NCI-H1694 (cell line): ENCODE data around the gene MYL12A.
"Not testable (repeated sequence)": the region's sequence is repeated elsewhere in the genome, so short reads cannot be mapped to it uniquely, and the experiment has no call there.

Experiments
- DNase-seq: peaks from one replicate; lab custom pipeline; 2025; lab: John Stamatoyannopoulos, UW

The MYL12A gene

DNA sequence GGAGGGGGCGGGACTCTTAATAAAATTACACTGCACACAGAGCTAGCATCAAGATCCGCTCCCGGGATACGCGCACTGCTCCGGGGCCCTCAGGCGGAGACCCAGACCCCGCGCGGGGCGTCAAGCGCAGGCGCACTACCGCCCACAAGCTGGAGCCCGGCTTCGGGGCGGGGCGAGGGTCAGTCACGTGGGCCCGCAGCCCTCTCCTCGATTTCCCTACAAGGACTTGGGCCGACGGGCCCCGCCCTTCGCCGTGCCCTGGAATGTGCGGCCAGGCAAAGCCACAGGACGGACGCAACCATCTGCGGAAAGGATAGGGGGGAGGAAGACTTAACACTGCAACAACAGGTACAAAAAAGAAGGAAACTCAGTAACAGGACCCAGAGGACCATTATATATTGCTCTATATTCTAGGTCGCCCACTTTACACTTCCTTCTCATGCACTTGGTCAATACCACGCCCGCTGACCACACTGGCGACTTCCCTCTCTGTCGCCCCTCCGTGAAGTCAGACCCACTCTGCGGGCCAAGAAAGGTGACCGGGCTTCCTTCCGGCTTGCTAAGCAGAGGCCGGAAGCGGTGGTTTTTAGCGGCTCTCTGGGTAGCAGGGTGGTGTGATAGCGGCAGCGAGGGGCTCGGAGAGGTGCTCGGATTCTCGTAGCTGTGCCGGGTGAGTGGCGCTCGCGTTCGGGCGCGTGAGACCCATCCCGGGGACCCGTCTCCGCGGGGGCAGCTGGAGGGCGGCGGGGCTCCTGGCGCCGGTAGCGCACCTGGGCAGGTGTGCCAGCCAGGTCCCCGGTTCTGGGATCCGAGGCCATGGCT lies at the start of gene MYL12A:
MYL12A (plus strand) TSS at position 562 of the 822 bp plus-strand sequence. CDS start 5,447 bp downstream, outside the sequence.
- peak; percentile 83 for DNase-seq

DNA sequence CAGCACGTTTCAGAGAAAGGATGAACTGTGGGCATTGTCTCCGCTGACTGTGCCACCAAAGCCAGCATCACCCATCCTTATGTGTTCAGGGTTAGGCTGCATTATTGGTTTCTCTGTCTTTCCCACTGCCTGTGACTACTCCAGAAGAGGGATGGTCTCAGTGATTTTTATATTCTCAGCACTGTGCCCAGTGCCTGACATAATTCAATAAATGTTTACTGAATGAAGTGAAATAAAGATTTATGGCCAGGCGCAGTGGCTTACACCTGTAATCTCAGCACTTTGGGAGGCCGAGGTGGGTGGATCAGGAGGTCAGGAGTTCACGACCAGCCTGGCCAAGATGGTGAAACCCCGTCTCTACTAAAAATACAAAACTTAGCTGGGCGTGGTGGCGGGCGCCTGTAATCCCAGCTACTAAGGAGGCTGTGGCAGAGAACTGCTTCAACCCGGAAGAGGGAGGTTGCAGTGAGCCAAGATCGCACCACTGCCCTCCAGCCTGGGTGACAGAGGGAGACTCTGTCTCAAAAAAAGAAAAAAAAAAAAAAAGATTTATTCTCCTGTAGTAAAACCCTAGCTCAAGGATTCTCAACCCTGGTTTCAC lies 49.2 kb upstream of the MYL12A start:
- DNase-seq = not testable (repeated sequence)

DNA sequence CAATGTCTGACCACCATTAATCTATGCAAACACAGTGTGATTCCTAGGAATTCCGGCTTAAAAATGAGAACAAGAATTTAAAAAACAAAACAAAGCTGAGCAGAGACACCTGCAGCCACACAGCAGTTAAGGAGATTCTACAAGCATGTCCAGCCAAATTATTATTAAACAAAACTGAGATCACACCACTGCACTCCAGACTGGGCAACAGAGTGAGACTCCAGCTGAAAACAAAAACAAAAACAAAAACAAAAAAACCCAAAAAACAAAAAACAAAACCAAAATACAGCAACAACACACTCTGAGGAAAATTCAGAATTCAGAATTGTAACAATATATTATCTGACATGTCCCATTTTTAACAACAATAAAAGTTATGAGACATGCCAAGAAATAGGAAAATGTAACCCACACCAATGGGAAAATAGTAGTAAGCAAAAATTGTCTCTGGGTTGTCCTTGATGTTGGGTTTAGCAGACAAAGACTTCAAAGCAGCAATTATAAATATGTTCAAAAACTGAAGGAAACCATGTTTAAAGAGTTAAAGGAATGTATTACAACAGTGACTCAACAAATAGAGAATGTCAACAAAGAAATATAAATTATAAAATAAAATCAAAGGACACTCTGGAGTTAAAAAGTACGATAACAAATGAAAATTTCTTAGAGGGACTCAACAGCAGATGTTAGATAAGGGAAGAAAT lies 47.5 kb upstream of the MYL12A start:
- DNase-seq = no peak

DNA sequence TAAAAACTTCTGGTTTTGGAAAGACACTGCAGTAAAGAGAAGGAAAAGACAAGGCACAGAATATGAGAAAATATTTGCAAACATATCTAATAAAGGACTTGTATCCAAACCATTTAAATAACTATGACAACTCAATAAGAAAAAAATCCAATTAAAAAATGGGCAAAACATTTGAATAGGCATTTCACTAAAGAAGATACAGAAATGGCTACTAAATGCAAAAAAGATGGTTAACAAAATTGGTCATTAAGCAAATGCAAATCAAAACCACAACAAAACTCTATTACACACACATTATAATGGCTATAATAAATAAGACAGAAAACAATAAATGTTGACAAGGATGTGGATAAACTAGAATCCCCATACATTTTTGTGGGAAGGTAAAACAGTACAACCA lies 42.4 kb upstream of the MYL12A start:
- no peak for DNase-seq

DNA sequence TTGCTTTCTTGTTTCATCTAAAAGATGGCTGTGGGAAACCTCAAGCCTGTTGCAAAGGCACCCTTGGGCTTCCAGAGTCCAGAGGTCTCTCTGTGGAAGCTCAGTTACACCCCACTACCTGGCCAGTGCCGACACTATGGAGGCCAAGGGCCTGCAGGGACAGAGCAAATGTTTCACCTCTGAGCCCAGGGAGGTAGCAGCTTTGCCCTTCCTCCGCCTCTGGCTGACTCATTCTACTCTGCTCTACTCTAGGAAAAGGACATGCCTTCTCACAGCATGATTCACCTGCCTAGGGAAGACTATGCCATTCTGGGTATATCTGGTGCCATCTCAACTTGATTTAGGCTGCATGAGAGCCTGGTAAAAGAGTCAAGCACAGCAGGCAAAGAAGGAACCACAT lies 40.0 kb upstream of the MYL12A start:
- DNase-seq = no peak

DNA sequence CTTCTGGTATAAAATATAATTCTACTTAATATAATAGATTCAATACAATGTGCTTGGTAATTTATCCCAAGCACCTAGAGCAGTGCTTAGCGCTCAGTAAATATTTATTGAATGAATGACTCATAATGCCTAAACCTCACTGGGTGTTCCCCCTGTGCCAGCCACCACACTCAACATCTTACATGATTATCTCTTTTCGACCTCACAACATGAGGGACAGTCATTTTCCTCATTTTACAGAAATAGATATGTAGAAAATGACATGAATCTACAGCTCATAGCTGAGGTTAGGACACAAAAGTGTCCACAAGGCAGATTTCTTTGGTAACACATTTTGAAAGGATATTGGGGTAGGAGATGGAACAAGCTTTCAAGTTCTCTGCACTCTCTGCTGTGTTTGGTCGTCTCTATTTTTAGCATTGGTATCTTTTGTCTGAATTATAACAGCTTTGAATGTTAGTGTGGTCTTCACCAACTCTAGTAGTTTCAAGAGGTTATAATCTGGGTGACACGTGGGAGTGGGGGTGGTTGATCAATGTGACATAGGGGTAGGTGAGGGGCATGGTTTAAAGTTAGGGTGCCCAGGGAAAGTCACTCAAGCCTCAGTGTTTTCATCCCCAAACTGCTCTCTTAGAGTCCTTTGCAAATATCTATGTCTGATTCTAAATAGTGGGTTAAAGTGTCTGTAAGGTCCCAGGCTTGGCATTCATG lies 37.6 kb upstream of the MYL12A start:
- no peak for DNase-seq

DNA sequence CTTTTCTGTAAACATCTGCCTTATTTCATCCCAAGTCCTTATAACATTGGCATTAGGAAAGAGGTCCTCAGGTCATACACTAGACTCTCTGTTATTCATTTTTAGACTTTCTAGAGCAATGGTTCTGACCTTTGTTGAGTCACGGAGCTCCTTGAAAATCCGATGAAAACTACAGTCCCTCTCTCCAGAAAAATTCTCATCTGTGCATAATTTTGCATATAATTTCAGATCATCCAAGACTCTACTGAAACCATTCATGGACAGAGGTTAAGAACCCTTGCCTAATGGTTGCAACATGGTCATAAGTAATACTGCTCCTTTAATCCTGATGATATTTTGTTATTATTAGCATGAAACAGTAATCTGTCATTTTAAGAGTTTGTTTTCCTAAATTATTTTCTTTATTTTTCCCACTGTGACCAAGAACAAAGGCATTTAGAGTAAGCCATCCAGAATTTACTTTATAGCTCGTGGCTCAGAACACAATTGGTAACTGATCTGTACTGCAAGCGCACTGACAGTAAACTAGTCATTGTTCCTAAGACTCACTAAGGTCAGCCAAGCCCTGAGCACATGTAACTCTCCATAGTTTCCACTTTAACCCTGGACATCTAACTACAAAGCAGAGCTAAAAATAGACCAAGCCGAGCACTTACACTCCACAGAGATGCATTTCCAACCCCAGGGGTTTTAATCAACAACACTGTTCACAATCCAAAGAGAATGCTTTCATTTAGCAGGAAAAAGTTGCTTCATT lies 36.2 kb upstream of the MYL12A start:
- no peak for DNase-seq

DNA sequence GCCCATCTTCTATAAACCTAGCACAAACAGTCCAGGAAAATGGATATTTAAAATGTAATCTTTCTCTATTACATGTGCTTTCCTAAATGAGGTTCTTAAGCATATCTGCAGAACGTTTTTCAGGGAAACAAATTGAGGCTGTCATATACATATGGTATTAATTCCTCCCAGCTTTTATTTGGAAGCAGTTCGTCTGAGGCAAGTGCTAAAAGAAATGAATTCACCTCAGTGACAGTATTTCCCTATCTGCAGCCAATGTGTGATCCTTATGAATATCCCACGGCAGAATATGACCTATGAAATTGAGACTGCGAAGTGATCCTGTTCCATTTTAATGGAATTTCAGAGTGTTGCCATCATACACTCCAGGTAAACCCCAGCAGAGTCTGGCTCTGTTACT lies 34.9 kb upstream of the MYL12A start:
- DNase-seq = no peak

DNA sequence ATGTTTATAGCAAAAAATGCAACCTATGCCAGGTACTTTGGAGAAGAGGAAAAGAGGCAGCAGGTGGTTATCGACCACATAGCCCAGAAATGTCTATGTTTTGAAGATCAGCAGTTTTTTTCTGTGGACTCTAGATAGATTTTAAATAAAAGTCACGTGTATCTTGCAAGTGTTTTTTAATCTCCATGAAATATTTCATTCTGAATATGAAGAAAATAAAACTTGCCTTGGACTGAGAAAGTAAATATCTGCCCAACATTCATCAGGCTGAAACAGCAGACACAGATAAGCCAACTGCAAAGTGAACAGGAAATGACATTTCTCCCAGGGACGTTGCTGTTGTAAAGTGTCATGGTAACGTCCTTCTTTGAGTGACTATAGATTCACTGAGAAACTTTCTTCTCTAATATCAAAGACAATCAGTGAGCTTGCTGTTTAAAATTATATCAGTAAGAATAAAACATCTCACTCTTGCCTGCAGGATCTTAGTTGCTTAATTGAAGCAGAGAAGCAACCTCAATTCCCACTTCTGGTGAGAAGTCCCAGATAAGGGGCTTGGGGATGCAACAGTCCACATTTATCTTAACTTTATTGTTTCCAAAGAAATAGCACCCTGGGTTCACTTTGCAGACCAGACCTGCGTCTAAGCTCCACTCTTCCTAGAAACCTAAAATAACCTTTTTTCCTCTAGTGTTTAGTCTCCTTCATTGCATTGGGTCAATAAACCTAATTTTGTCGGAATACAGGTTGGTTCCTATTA lies 34.1 kb upstream of the MYL12A start:
- no peak for DNase-seq

DNA sequence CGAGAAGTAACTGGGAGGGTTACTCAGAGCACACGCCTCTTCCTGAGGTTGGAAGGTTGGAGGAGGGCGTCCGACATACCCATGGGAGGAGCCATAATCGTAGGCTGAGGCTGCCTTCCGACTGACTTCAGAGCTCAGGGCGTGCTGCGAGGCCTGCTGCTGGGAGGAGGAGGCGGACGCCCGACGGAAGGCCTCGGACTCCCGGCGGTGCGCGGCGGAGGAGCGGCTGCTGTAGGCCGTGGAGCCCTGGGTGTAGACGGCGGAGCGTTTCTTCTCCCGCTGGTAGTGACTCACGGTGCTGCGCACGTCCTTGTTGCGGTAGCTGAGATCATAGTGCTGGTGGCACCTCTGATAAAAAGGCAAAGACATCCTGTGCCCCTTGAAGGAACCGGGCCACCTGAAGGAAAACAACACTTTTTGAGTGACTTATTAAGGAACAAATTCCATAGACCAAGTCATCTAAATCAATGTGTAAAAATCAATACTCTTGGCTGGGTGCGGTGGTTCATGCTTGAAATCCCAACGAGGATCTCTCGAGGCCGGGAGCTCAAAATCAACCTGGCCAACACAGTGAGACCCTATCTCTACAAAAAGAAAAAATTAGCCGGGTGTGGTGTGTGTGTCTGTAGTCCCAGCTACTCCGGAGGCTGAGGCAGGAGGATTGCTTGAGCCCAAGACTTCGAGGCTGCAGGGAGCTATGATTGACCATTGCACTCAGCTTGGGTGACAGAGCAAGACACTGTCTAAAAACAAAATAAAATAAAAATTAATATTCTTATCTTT lies 32.6 kb upstream of the MYL12A start:
- DNase-seq = no peak

DNA sequence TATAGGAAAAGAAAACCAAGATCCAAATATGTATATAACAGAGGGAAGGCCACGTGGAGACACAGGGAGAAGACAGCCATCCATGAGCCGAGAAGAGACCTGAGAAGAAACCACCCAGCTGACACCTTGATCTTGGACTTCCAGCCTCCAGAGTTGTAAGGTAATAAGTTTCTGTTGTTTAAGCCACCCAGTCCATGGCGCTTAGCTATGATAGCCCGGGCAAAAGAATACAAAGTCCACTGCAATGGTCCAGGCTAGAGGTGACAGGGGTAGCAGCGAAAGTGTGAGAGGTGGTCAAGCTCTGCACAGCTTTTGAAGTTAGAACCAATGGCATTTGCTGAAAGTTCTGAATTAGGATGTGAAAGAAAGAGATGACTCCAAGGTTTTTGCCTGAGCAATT lies 30.6 kb upstream of the MYL12A start:
- no peak for DNase-seq

DNA sequence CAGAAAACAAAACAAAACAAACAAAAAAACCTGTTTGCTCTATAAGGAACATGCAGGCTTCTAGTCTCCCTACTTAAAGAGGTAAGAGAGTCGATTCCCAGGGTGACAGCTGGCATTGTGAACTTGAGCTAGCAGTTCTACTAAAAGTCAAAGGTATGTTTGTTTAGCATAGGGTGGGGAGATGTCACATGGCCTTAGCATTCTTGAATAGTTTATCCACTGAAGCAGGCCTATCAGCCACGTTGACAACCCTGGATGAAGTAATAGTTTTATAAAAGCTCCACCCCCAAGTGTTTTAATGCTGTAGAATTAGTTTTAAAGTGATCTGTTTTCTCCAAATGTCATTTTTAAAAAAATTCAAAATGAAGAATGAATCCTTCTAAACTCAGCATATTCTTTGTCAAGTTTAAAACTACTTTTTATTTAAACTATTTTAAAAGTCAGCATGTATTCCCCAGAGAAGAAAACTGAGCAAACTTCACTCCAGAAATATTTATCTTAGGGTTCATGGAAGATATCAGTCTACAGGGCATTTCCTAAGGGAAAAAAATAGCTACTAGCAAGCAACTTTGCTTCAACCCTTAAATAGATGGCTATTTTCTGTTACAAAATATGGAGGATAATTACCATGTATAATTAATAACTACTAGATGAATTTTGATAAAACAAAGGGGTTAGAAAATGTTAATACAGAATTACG lies 29.5 kb upstream of the MYL12A start:
- no peak for DNase-seq

DNA sequence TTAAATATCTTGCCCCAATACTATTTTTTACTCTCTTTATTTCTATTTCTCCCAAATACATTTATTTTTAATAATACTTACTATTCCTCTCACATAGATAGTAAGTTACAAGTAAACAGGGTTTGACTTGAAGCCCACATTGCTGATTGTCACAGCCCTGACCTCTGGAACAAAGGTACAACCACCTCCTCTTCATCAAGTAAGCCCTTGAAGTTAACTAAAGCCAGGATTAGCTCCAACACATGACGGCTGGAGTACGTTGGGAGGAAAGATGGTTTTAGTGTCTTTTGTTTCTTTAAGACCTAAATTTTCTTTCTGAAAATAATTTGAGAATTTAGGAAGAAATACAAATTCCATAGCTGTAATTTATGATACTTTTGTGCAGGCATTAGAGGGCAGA lies 28.8 kb upstream of the MYL12A start:
- no peak for DNase-seq

DNA sequence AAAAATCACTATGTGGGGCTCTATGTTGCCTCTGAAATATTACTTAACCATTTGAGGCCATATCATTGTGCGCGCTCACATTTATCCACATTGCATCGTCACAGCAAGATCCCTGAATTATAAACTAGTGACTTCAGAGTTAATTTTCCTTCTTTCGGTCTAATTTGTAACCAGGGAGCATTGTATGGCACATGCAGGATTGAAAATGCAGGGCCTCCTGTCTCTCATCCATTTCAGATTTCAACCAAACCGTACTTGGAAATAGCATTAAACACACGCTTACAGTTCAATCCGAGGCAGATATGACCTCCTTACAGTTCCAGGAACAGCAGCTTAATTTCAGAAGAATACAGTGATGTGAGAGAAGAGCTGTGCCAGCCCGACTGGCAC lies 28.4 kb upstream of the MYL12A start:
- DNase-seq = no peak

DNA sequence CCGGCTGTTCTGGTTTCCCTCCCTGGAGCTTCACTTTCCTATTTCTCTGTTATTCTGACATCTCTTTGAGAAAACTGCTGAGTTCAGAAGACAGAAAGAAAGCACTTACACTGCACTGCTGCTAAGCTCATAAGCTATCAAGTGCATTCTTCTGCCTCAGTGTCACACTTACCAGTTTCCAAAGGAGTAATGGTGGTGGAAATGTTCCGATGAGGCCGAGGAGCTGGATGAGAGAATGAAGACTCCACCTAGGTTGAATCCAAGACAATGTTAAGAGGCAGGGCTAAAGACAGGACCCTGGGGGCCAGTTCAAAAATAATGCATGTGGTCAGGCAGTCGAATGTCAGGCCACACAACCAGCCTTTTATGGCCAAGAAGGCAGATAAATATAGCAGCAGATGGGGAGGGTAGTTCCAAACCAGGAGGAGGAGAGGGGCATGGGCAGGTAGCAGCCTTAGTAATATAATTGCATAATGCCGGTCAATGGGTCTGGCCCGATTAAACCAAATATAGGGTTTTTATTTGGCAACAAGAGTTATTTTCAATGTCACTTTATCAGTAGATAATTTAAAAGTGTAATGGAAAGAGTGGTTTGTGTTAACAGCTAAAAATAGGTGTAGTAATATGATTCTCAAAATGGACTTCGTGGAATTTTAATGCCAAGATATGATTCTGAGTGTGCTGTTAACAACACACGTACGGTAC lies 27.8 kb upstream of the MYL12A start, which contains the start of gene MYOM1:
MYOM1 (minus strand) TSS at position 338 of the 705 bp plus-strand sequence. CDS start 4,745 bp downstream, outside the sequence.
- no peak for DNase-seq

DNA sequence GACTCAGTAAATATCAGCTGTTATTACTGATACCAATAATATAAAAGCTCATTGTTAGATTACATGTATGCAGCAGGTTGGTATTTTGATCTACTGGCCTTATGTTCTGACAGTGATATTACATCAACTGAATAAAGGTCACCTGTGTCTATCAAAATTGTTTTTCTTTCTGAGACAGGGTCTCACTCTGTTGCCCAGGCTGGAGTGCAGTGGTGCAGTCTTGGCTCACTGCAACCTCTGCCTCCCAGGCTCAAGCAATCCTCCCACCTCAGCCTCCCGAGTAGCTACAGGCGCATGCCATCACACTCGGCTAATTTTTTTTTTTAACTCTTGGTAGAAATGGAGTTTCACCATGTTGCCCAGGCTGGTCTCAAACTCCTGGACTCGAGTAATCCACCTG lies 26.7 kb upstream of the MYL12A start:
- DNase-seq = not testable (repeated sequence)

DNA sequence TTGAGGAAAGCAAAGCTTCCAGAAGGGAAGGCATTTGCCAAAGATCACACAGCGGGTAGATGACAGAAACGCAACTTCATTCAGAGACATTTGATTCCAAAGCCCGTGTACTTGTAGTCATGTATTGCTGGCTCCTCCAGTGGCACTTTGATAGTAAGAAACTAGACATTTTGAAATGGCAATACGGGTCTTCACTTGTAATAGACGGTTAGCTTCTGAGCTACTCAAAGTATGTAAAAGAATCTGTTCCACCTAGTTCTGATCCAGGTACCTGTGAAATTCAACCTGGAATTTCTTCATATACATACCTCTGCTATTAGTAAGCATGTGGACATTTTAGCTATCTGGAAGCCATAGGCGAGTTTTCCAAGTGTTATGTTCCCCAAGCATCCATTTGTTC lies 26.1 kb upstream of the MYL12A start:
- DNase-seq = no peak

DNA sequence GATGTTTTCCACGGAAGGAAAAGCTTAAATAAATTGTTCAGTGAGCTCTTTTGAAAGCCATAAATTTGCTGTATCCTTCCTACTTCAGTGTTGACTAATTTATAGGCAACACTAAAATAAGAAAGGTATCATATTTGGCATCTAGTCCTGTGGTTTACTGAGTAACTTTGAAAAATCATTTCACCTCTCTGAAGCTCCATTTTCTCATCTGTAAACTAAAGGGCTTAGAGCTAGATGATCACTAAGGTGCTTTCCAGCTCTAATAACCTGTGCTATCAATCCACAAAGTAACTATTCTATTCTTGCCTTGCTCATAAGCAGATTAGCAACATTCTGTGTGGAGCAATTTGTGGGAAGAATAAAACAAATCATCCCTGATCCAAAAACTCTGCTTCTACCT lies 24.2 kb upstream of the MYL12A start:
- no peak for DNase-seq

DNA sequence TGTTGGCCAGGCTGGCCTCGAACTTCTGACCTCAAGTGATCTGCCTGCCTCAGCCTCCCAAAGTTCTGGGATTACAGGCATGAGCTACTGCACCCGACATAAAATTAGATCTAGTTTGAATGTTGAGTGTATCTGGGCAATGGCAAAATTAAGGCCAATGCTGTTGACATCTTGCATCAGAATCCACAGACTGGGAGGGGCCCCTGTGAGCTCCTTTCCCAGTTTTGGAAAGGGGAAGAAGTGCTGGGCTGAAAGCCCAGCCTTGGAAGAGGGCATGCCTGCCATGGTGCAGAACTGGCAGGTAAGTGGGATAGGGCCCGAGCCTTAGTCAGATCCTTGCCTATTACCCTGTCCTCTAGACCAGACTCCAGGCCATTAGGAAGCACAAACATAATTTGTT lies 23.4 kb upstream of the MYL12A start:
- no peak for DNase-seq
